HG03196 (cell line): Measurements from ENCODE around the gene TAL1.

ENCODE experiments used
- ATAC-seq: cut with Tn5 transposase; IDR thresholded peaks from one replicate; pipeline ENCODE4 v1.9.1; 2021; ENCODE audit not compliant: unreplicated experiment

The TAL1 gene

GRCh38 chr1:47189844-47190508 lies 42.0 kb downstream of the TAL1 start, which contains the start of gene PDZK1IP1:
TSS of gene PDZK1IP1 (minus strand) at chr1:47190036. CDS start at chr1:47189932, 104 bp downstream.
- ATAC-seq = no peak

- ATAC-seq = no peak
Observed at GRCh38 chr1:47188791-47189785, 42.9 kb downstream of the TAL1 start.

DNA sequence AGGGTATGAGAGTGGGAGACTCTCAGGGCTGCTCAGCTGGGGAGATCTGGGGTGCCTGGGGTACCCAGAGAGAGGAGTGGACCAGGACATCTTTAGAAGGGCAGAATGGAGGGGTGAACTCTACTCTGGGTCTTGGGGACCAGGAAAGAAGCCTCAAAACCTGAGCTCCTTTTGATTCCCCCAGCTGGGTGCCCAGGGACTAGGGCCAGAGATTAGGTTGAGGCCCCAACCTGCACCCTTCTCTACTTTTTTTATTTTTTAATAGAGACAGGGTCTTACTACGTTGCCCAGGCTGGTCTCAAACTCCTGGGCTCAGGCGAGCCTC lies 44.1 kb downstream of the TAL1 start:
- ATAC-seq = no peak

DNA sequence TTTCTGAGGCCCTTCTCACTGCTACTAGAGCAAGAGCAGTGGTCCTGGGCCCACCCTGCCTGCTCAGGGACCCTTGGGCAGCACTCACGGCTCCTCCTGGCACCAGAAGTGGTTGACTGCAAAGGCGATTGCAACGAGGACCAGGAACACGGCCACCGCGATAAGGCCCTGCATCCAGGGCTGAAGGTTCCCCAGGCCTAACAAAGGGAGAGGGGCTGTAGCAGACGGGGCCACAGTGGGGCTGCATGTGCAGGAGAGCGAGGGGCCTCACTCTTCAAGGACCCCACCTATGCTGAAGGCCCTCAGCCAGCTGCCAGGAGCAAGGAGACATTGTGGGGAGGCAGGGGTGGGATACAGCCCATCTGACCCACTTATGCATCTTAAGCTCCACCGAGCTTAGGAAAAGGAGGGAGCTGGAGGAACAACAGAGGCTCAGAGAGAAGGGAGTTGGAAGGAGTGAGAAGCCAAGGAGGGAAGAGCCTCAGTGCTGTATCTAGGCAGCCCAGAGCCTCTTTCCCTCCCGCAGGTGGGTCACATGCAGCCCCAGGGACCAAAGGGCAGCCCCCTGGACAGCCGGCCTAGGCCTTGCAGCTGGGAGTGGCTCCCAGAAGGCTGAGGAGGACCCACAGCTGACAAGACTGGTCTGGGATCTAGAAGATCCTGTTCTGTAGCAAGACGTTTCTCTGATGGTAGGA lies 44.6 kb downstream of the TAL1 start:
- no peak for ATAC-seq

DNA sequence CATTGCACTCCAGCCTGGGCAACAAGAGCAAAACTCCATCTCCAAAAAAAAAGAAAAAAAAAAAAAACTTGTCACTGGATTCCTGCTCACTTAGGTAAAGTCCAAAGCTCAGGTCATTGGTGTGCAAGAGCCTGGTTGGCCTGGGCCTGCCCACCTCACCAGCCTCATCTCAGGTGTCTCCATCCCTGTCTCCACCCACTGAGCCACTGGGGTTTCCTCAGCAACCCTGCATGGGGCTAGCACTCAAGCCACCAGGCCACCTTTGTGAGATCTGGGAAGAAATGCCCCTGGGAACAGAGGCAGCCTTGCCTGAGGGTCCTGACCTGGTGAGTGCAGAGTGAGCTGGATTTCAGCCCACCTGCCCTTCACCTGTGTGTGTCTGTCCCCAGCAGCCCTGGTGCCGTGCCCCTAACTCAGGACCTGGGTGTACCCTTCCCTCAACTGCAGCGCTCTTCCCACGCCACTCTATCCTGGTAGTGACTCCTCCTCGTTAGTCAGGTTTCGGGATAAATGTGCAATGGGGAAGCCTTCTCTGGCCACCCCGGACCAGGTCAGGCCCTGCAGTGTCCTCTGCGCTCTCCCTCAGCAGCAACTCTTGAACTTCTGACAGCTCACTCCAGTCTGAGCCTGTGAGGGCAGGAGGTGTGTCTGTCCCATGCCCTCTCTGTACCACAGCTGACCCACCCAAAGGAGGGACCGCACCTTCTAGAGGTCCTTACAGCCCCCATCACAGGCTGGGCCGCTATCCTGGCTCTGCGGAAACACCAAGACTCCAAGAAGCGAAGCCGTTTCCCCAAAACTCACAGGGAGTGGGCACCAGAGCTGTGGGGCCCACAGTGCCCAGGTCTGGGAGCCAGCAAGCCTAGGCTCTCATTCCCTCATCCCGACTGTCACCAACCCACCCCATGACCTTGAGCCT lies 45.5 kb downstream of the TAL1 start:
- no peak for ATAC-seq

DNA sequence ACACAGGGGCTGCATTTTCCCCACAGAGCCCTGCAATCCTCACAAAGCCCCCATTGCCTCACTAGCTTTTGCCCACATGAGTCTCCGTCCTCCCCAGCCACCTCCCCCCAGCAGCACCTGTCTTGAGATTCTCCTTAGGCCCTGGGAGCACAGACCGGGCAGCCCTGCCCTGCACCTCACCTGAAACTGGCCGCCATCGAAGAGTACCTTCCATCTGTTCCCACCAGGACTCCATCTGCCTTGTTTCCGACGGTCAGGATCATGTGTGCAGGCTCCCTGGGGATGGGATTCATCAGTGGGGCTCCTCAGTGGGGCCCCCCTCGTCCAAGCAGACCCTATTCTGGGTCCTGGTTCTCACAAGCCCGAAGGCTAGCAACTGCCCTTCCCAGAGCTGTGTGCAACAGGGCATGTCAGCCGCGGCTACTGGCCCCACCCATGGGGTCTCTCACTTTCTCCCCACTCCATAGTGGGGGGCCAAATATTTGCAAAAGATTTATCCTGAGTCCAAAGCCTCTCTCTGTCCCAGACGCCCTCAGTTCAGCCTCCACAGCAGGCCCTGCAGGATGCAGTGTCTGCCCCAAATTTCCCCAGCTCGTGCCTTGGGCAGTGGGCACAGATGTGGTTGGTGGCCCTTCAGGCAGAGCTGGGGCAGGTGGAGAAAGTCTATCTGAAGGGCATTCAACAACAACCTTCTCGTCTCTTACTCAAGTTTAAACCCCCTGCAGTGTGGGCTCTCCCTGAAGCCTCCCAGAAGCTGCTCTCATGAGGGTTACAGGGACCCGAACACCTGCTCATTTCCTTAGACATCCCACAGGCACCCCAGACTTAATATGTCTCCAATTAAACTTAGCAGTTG lies 47.0 kb downstream of the TAL1 start:
- ATAC-seq = no peak

DNA sequence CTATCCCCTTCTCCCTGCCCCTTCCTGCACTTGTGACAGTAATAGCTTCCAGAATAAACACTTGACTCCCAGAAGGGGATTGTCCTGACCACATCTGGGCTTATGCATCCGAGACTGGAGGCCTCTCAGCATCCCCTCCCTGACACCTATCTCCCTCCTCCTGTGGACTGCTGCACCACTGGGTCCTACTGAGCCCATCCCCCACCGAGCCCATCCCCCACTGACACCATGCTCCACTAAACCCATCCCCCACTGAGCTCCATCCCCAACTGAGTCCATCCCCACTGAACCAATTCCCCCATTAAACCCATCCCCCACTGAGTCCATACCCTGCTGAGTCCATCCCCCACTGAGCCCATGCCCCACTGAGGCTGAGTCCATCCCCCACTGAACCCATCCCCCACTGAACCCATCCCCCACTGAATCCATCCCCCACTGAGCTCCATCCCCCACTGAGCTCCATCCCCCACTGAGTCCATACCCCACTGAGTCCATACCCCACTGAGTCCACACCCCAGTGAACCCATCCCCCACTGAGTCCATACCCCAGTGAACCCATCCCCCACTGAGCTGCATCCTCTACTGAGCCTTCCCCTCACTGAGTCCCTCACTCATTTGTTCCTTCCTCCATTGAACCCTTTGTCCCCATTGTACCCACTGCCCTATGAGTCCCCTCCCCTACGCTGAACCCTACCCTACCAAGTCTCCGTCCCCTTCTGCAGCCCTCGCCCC lies 47.8 kb downstream of the TAL1 start:
- ATAC-seq = no peak

- ATAC-seq = no peak
Observed at GRCh38 chr1:47183308-47184089, 48.5 kb downstream of the TAL1 start.

DNA sequence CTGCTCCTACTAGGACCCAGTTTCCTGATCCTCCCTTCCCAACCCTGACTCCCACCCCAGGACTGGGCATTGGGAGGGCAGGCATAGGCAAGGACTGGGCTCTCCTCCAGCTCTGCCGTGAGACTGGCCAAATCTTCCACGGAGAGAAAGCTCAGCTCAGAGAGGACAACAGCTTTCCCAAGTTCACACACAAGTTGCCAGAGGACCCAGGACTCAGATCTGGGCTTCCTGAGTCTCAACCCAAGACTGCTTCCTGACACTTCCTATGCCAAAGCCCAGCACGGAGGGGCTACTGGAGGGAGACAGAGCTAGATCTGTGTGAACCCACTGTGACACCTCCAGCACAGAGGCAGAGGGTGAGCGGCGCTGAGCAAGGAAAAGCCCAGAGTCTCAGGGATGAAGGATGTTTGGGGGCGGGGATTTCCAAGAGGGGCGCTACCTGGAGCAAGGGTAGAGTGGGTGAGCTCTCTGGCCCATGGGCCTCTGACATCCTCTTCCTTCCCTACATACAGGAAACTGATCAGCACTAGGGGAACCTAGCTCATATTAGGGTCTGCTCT lies 49.3 kb downstream of the TAL1 start:
- ATAC-seq = no peak

- no peak for ATAC-seq
Observed at GRCh38 chr1:47181955-47182675, 49.9 kb downstream of the TAL1 start.

- ATAC-seq = no peak
Observed at GRCh38 chr1:47181095-47181954, 50.7 kb downstream of the TAL1 start.

DNA sequence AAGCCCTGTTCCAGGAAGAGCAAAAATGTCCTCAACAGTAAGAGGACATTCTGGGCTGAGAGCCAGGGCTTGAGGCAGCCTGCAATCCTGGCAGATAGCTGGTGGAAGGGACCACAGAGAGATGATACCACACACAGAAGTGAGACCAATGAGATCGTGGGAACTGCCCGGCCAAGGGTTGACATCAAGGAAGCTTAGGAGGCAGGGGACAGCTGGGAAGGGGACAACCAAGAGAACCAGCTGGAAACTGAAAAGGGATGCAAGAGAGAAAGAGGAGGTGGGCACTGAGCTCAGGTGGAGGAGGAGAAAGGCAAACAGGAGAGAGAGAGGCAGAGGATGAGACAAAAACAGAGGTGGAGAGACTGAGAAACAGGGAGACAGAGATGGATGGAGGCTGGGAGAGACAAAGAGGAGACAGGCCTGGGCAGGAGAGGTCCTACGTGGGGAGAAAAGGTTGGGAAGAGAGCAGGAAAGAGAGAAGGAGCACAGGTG lies 51.4 kb downstream of the TAL1 start:
- no peak for ATAC-seq

- ATAC-seq = no peak
Observed at GRCh38 chr1:47179988-47180563, 51.9 kb downstream of the TAL1 start.

DNA sequence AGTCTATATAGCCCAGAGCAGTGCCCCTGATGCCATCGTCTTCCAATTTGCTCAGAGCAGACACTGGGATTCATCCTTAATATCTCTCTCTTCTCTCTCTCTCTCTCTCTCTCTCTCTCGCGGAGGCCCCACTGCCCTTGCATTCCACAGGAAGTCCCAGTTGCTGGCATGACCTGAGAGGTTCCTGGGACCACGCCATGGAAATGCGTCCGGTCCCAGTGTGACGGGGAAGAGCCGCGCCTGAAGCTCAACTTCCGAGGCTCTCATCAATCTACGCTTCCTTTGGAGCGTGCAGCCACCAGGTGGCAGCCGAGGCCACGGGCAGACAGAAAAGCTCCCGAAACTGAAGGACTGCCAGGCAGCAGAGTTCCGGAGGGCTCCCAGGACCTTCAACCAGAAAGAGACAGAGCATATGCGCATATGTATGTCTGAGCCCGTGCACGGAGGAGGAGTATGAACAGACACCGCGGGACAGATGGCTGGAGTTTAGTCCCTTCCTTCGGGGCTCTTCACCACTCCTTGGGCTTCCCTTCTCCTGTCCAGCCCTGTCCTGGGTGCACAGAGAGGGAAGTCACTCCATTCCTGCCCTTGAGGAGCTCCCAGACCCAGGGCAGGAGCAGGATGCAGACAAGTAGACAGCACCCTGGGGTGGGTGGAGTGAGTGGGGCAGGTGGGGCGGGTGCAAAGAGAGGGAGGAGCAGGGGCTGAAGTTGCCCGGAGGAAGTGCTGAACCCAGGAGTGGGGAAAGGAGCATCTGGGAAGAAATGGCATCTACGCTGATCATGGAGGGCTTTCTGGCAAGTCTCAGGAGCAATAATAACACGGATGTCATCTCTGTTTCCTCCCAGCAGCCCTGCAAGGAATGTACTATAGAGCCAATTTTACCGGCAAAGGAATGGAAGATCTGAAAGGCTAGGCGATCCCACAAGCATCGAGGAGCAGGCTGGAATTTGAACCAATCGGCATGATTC lies 52.7 kb downstream of the TAL1 start:
- ATAC-seq = peak; percentile 83

GRCh38 chr1:47178654-47179016 lies 53.4 kb downstream of the TAL1 start:
- no peak for ATAC-seq
